SK-N-MC (cell line): ENCODE measurements around the gene RDH11.
"Not testable (repeated sequence)": the region's sequence is repeated elsewhere in the genome, so short reads cannot be mapped to it uniquely, and the experiment has no call there.

Source experiments
- EZH2 ChIP-seq: fragments of 200-600 bp; sonication (generic); IDR thresholded peaks from one replicate; pipeline ENCODE4 v1.6.1; 2017; ENCODE audit warnings: antibody characterized with exemption
- FOXP2 ChIP-seq: optimal IDR thresholded peaks from 2 replicates; pipeline ENCODE3; 2011; ENCODE audit warnings: mild to moderate bottlenecking, moderate library complexity; ENCODE audit not compliant: insufficient read depth; ENCODE audit errors: extremely low read length, control extremely low read depth
- POLR2AphosphoS5 ChIP-seq: IDR thresholded peaks from 2 replicates; pipeline ENCODE4 v1.6.1; 2012; ENCODE audit warnings: mild to moderate bottlenecking, low read depth, low read length, borderline replicate concordance

GRCh38 chr14:67709796-67710195 is 14.2 kb upstream of the RDH11 start:
- not testable (repeated sequence) for TF ChIP-seq POLR2AphosphoS5, EZH2, FOXP2
